HepG2 (cell line): ENCODE data around the gene EPSTI1. TPM values are rescaled to one million over a fixed set of nuclear protein-coding genes. Genes with fewer than 3 reads are reported as not detected.

ENCODE experiments used
- ELF3 ChIP-seq: IDR thresholded peaks from 2 replicates; pipeline ENCODE4 v1.6.1; 2016; ENCODE audit warnings: missing genetic modification reagents, missing compliant biosample characterization
- FOXA1 ChIP-seq, 2 experiments: fragments of 450-650 bp in 1 of 2; sonication (generic) in 1 of 2; formaldehyde crosslinking in 1 of 2; IDR thresholded peaks; 2 replicates each; pipeline versions ENCODE4 v1.4.0 to v1.6.1; 2016 to 2020; ENCODE audit warnings: missing genetic modification reagents in 1 of 2
- HNF4G ChIP-seq, 2 experiments: sonication (generic) in 1 of 2; formaldehyde crosslinking in 1 of 2; IDR thresholded peaks; 2 replicates each; pipeline versions ENCODE4 v1.4.0 to v1.6.1; 2011 to 2020; ENCODE audit warnings: borderline replicate concordance in 2 of 2, low read depth in 2 of 2, mild to moderate bottlenecking in 2 of 2, low read length in 1 of 2, missing genetic modification reagents in 1 of 2, moderate library complexity in 1 of 2
- KDM2A ChIP-seq: sonication (generic); formaldehyde crosslinking; IDR thresholded peaks from 2 replicates; pipeline ENCODE4 v1.4.0; 2020; ENCODE audit warnings: low read depth, missing genetic modification reagents, borderline replicate concordance
- LCORL ChIP-seq, 2 experiments: fragments of 450-650 bp in 1 of 2; sonication (generic) in 1 of 2; formaldehyde crosslinking in 1 of 2; IDR thresholded peaks; 2 replicates each; pipeline versions ENCODE4 v1.5.0 to v1.6.1; 2017 to 2020; ENCODE audit warnings: antibody characterized with exemption in 1 of 2, missing genetic modification reagents in 1 of 2
- PATZ1 ChIP-seq: sonication (generic); formaldehyde crosslinking; IDR thresholded peaks from 2 replicates; pipeline ENCODE4 v1.4.0; 2020; ENCODE audit warnings: missing genetic modification reagents
- RNF2 ChIP-seq: fragments of 450-650 bp; conservative IDR thresholded peaks from 2 replicates; pipeline ENCODE4 v1.6.1; 2016; ENCODE audit warnings: low read depth
- SNAPC2 ChIP-seq: sonication (generic); formaldehyde crosslinking; IDR thresholded peaks from 2 replicates; pipeline ENCODE4 v1.8.1; 2022; ENCODE audit warnings: mild to moderate bottlenecking, missing genetic modification reagents
- STAT5B ChIP-seq: sonication (generic); formaldehyde crosslinking; IDR thresholded peaks from 2 replicates; pipeline ENCODE4 v1.4.0; 2020; ENCODE audit warnings: missing genetic modification reagents
- TFE3 ChIP-seq: IDR thresholded peaks from 2 replicates; pipeline ENCODE4 v1.6.1; 2016
- YY1 ChIP-seq: IDR thresholded peaks from 2 replicates; pipeline ENCODE4 v1.6.1; 2011; ENCODE audit warnings: low read length, low read depth, moderate library complexity, mild to moderate bottlenecking; ENCODE audit not compliant: insufficient read depth, insufficient replicate concordance
- ZGPAT ChIP-seq: IDR thresholded peaks from 2 replicates; pipeline ENCODE4 v1.6.1; 2016; ENCODE audit warnings: mild to moderate bottlenecking
- ZNF101 ChIP-seq: sonication (generic); formaldehyde crosslinking; IDR thresholded peaks from 2 replicates; pipeline ENCODE4 v1.4.0; 2020; ENCODE audit warnings: mild to moderate bottlenecking, low read depth, missing genetic modification reagents, borderline replicate concordance
- ZNF292 ChIP-seq: sonication (generic); formaldehyde crosslinking; IDR thresholded peaks from 2 replicates; pipeline ENCODE4 v1.8.1; 2022; ENCODE audit warnings: mild to moderate bottlenecking, low read depth, missing genetic modification reagents, borderline replicate concordance
- ZNF362 ChIP-seq: sonication (generic); formaldehyde crosslinking; IDR thresholded peaks from 2 replicates; pipeline ENCODE4 v1.4.0; 2020; ENCODE audit warnings: missing genetic modification reagents, mild to moderate bottlenecking, borderline replicate concordance
- ZNF710 ChIP-seq: sonication (generic); formaldehyde crosslinking; IDR thresholded peaks from 2 replicates; pipeline ENCODE4 v1.5.0; 2020; ENCODE audit warnings: mild to moderate bottlenecking, missing genetic modification reagents, borderline replicate concordance
- ZNF772 ChIP-seq: sonication (generic); formaldehyde crosslinking; IDR thresholded peaks from 2 replicates; pipeline ENCODE4 v1.5.0; 2020; ENCODE audit warnings: mild to moderate bottlenecking, missing genetic modification reagents
- polyA plus RNA-seq, 8 experiments: library from polyadenylated mRNA; depleted of rRNA in 3 of 8; stranded (reverse) in 7 of 8; unstranded in 1 of 8; fragments of >200 nt; fragmentation: Illumina TruSeq in 4 of 8; extraction: Trizol in 4 of 8; gene quantifications; 2 replicates each; pipeline versions ENCODE4 v1.2.1 to v1.2.3, GENCODE V29; 2011 to 2016; ENCODE audit warnings: low read depth in 4 of 8, missing spikeins in 1 of 8, mixed read lengths in 1 of 8; ENCODE audit not compliant: insufficient read depth in 1 of 8
- total RNA-seq, 5 experiments: library from RNA; depleted of rRNA; stranded (reverse); fragments of >200 nt; fragmentation: Illumina TruSeq; extraction: Trizol; gene quantifications; 2 replicates each; pipeline ENCODE4 v1.2.3, GENCODE V29; 2016; ENCODE audit warnings: low read depth in 1 of 5

The EPSTI1 gene
- total and polyA plus RNA-seq, 2 of the 13 experiments (the other 11 are each of a cell fraction or from before 2014, with no cell fraction given): 0.03 TPM; not detected in 1

- TF ChIP-seq ZNF710 (CRISPR knock-in tag): 0 out of 2 replicates have a peak, but pooled peaks have one; percentile 54
- TF ChIP-seq ZNF101: no peak
- TF ChIP-seq KDM2A (CRISPR knock-in tag): peak; percentile 92
- TF ChIP-seq HNF4G (IDR thresholded peaks at IDR 0.05; ENCODE audit: borderline replicate concordance, low read depth, low read length): peak; percentile 73
- TF ChIP-seq HNF4G (CRISPR knock-in tag; IDR thresholded peaks at IDR 0.05; ENCODE audit: borderline replicate concordance, low read depth): peak; percentile 74; the same call in 1 of the 2 replicates
- TF ChIP-seq ZGPAT: 0 out of 2 replicates have a peak, but pooled peaks have one; percentile 41
- TF ChIP-seq PATZ1: peak; percentile 78
- TF ChIP-seq RNF2: peak; percentile 66; the same call in 1 of the 2 replicates
- TF ChIP-seq TFE3 (CRISPR knock-in tag): 0 out of 2 replicates have a peak, but pooled peaks have one; percentile 21
- 0 out of 2 replicates have a peak, but pooled peaks have one; percentile 53 for TF ChIP-seq STAT5B (CRISPR knock-in tag)
- no peak for TF ChIP-seq LCORL (IDR thresholded peaks at IDR 0.05)
- peak; percentile 35; the same call in 1 of the 2 replicates for TF ChIP-seq LCORL (CRISPR knock-in tag; IDR thresholded peaks at IDR 0.05)
- peak; percentile 93 for TF ChIP-seq ZNF772 (CRISPR knock-in tag)
- peak; percentile 48; the same call in 1 of the 2 replicates for TF ChIP-seq ZNF362
- no peak for TF ChIP-seq FOXA1 (IDR thresholded peaks at IDR 0.05)
- TF ChIP-seq FOXA1 (CRISPR knock-in tag; IDR thresholded peaks at IDR 0.05): peak; percentile 23; the same call in 1 of the 2 replicates
- 0 out of 2 replicates have a peak, but pooled peaks have one; percentile 31 for TF ChIP-seq ELF3 (CRISPR knock-in tag)
- TF ChIP-seq ZNF292 (CRISPR knock-in tag): peak; percentile 91
- TF ChIP-seq SNAPC2 (CRISPR knock-in tag): 0 out of 2 replicates have a peak, but pooled peaks have one; percentile 36
- peak; percentile 88 for TF ChIP-seq YY1
Observed at GRCh38 chr13:43023289-43023963, 31.4 kb upstream of the EPSTI1 start, which contains the start of gene DNAJC15 (continued).
